HFFc6 (cell line): Measurements from ENCODE around the gene DNLZ. TPM values are rescaled to one million over a fixed set of nuclear protein-coding genes. Genes with fewer than 3 reads are reported as not detected.
"Not testable (repeated sequence)": the region's sequence is repeated elsewhere in the genome, so short reads cannot be mapped to it uniquely, and the experiment has no call there.

Experiments
- DNase-seq: peaks from one replicate; pipeline ENCODE4 v3.0.0-alpha.2; 2018
- H3K27ac Mint-ChIP-seq: 2 replicates; pipeline ENCODE4 v1.8.0; 2020; ENCODE audit warnings: mild to moderate bottlenecking, mixed read lengths
- H3K27me3 Mint-ChIP-seq: 2 replicates; pipeline ENCODE4 v1.8.0; 2021; ENCODE audit warnings: mild to moderate bottlenecking, moderate library complexity, mixed read lengths; ENCODE audit not compliant: insufficient read depth
- H3K36me3 Mint-ChIP-seq: 2 replicates; pipeline ENCODE4 v1.8.0; 2021; ENCODE audit warnings: low read depth, mixed read lengths
- H3K4me1 Mint-ChIP-seq: 2 replicates; pipeline ENCODE4 v1.8.0; 2020; ENCODE audit warnings: low read depth, mixed read lengths
- H3K4me3 Mint-ChIP-seq: 2 replicates; pipeline ENCODE4 v1.8.0; 2020; ENCODE audit warnings: mild to moderate bottlenecking, moderate library complexity, mixed read lengths
- H3K9me3 Mint-ChIP-seq: 2 replicates; pipeline ENCODE4 v1.8.0; 2020; ENCODE audit warnings: mild to moderate bottlenecking, mixed read lengths
- total RNA-seq, 6 experiments: library from RNA; stranded (reverse); fragmentation: NEBNext Ultra II Directional; extraction: Animal tissue kit (Norgen Biotek cat#: 25700); gene quantifications; 2 replicates in 1 of 6; 3 replicates in 5 of 6; pipeline ENCODE4 v1.2.3, GENCODE V29; 2021
- TF ChIP-seq, protein P1 (sequence below): fragments of 200-600 bp; sonication (generic); IDR thresholded peaks from 2 replicates; pipeline ENCODE4 v1.5.0; 2021; ENCODE audit warnings: antibody characterized with exemption, mild to moderate bottlenecking

The DNLZ gene
- total RNA-seq, 6 experiments from 2014 or later, result 28.5 to 33.3 (median 30.4) TPM

DNA sequence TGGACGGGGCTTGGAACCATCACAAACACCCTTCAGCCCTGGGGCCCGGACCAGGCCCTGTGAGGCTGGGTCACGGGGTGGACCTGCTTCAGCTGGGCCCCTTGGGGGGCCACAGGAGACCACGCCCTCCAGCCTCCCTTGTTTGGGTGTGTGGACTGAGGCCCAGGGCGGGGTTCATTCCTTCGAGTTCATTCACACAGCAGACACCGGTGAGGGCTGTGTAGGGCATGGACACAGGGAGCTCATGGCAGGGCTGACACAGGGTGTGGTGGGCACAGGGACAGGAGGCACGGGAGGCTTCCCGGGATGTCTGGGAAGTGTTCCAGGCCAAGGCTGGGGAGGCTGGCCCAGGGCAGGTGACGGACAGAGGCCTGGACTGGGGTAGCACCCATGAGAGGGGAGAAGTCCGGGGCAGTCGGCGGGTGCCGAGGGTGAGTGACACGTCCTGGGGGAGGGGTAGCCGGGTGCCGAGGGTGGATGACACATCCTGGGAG, 8.9 kb downstream of the DNLZ start:
- peaks cover 7% of the 10 kb centered on the region for H3K4me1 Mint-ChIP-seq
- H3K27ac Mint-ChIP-seq, result peak overlapping the region; percentile 85
- H3K27me3 Mint-ChIP-seq, result peaks cover 11% of the 10 kb centered on the region
- H3K36me3 Mint-ChIP-seq, result no peaks in the 10 kb centered on the region
- TF ChIP-seq, protein P1, sequence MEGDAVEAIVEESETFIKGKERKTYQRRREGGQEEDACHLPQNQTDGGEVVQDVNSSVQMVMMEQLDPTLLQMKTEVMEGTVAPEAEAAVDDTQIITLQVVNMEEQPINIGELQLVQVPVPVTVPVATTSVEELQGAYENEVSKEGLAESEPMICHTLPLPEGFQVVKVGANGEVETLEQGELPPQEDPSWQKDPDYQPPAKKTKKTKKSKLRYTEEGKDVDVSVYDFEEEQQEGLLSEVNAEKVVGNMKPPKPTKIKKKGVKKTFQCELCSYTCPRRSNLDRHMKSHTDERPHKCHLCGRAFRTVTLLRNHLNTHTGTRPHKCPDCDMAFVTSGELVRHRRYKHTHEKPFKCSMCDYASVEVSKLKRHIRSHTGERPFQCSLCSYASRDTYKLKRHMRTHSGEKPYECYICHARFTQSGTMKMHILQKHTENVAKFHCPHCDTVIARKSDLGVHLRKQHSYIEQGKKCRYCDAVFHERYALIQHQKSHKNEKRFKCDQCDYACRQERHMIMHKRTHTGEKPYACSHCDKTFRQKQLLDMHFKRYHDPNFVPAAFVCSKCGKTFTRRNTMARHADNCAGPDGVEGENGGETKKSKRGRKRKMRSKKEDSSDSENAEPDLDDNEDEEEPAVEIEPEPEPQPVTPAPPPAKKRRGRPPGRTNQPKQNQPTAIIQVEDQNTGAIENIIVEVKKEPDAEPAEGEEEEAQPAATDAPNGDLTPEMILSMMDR, result no peak
- no peaks in the 10 kb centered on the region for H3K9me3 Mint-ChIP-seq
- peak; percentile 67 for DNase-seq
- H3K4me3 Mint-ChIP-seq, result peak overlapping the region; percentile 78

GRCh38 chr9:136353757-136354488, 9.6 kb downstream of the DNLZ start:
- H3K4me1 Mint-ChIP-seq, result peaks cover 7% of the 10 kb centered on the region
- H3K27me3 Mint-ChIP-seq, result peaks cover 11% of the 10 kb centered on the region
- no peaks in the 10 kb centered on the region for H3K36me3 Mint-ChIP-seq
- TF ChIP-seq, protein P1, result no peak
- no peak for DNase-seq
- H3K27ac Mint-ChIP-seq, result peak overlapping the region; percentile 85
- H3K4me3 Mint-ChIP-seq, result no peak overlapping the region
- no peaks in the 10 kb centered on the region for H3K9me3 Mint-ChIP-seq

GRCh38 chr9:136353088-136353487, 10.5 kb downstream of the DNLZ start:
- TF ChIP-seq, protein P1, result no peak
- DNase-seq, result no peak
- Mint-ChIP-seq H3K4me1 (peaks cover 7% of the 10 kb centered on the region), H3K4me3 (no peak overlapping the region), H3K36me3 (no peaks in the 10 kb centered on the region), H3K9me3 (no peaks in the 10 kb centered on the region), H3K27me3 (peaks cover 15% of the 10 kb centered on the region), H3K27ac (no peak overlapping the region; the same call in 1 of the 2 replicates)

GRCh38 chr9:136352682-136353081, 10.9 kb downstream of the DNLZ start:
- Mint-ChIP-seq H3K27ac (no peak overlapping the region), H3K4me1 (peaks cover 7% of the 10 kb centered on the region), H3K27me3 (peaks cover 15% of the 10 kb centered on the region), H3K36me3 (no peaks in the 10 kb centered on the region), H3K4me3 (no peak overlapping the region), H3K9me3 (no peaks in the 10 kb centered on the region)
- no peak for DNase-seq
- TF ChIP-seq, protein P1, result no peak

DNA sequence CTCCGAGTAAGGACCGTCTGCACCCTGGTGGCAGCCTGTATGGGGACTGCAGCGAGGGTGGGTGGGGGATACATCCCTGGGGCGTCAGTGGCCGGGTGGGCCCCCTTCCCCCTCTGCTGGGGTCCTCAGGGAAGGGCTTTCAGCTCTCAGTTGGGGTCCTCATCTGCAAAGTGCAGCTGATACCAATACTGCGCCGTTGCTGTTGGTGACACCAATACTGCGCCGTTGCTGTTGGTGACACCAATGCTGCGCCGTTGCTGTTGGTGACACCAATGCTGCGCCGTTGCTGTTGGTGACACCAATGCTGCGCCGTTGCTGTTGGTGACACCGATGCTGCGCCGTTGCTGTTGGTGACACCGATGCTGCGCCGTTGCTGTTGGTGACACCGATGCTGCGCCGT, 11.7 kb downstream of the DNLZ start:
- not testable (repeated sequence) for H3K4me1 Mint-ChIP-seq, H3K4me3 Mint-ChIP-seq, H3K27ac Mint-ChIP-seq, H3K9me3 Mint-ChIP-seq, DNase-seq, H3K36me3 Mint-ChIP-seq
- peaks cover 15% of the 10 kb centered on the region for H3K27me3 Mint-ChIP-seq

GRCh38 chr9:136351252-136351800, 12.2 kb downstream of the DNLZ start:
- Mint-ChIP-seq H3K36me3 (no peaks in the 10 kb centered on the region), H3K27ac (no peak overlapping the region), H3K4me3 (no peak overlapping the region), H3K9me3 (no peaks in the 10 kb centered on the region), H3K4me1 (peaks cover 7% of the 10 kb centered on the region), H3K27me3 (peaks cover 15% of the 10 kb centered on the region)
- TF ChIP-seq, protein P1, result no peak
- DNase-seq, result no peak
